Measurements from ENCODE around the gene PDZD2. TPM values are rescaled to one million over a fixed set of nuclear protein-coding genes. Genes with fewer than 3 reads are reported as not detected.

Gene PDZD2
- total RNA-seq, 1 experiment from 2014 or later, result 23.0 TPM

DNA sequence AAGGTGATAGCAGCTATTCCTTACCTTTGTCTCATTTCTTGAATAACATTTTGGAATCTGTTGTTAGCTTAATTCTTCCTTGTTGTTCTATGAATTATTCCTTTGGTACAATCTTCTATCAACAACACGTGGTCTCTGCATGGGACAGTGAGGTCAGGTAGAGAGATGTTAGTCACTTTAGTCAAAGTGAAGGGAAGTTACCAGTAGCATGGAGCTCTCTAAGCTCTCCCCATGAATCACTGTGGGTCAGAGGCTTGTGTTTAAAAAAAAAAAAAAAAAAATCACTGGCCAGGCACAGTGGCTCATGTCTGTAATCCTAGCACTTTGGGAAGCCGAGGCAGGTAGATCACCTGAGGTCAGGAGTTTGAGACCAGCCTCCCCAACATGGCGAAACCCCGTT, 419.2 kb downstream of the PDZD2 start:
- Mint-ChIP-seq H3K4me1 (ENCODE audit: insufficient read depth, unreplicated experiment) (peaks cover 28% of the 10 kb centered on the region), H3K36me3 (ENCODE audit: insufficient read depth, unreplicated experiment) (peaks cover 24% of the 10 kb centered on the region), H3K9me3 (ENCODE audit: unreplicated experiment) (no peaks in the 10 kb centered on the region), H3K4me3 (ENCODE audit: unreplicated experiment) (no peak overlapping the region), H3K27me3 (ENCODE audit: insufficient read depth, unreplicated experiment) (no peaks in the 10 kb centered on the region), H3K27ac (ENCODE audit: low read depth, unreplicated experiment) (peak overlapping the region; percentile 88)
- intact Hi-C loops (cut with micrococcal nuclease), result loop anchor here (2.0 to 5.0 kb wide), 3 partner anchors 29 to 121 kb away; no protein-coding TSS in a partner anchor
- TF ChIP-seq, protein P1, sequence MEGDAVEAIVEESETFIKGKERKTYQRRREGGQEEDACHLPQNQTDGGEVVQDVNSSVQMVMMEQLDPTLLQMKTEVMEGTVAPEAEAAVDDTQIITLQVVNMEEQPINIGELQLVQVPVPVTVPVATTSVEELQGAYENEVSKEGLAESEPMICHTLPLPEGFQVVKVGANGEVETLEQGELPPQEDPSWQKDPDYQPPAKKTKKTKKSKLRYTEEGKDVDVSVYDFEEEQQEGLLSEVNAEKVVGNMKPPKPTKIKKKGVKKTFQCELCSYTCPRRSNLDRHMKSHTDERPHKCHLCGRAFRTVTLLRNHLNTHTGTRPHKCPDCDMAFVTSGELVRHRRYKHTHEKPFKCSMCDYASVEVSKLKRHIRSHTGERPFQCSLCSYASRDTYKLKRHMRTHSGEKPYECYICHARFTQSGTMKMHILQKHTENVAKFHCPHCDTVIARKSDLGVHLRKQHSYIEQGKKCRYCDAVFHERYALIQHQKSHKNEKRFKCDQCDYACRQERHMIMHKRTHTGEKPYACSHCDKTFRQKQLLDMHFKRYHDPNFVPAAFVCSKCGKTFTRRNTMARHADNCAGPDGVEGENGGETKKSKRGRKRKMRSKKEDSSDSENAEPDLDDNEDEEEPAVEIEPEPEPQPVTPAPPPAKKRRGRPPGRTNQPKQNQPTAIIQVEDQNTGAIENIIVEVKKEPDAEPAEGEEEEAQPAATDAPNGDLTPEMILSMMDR (IDR thresholded peaks at IDR 0.05; ENCODE audit: unreplicated experiment), result no peak
- DNase-seq (ENCODE audit: unreplicated experiment), result peak; percentile 18
- ChIA-PET CTCF (interaction anchor here (0.6 to 1.9 kb wide), 9 partner anchors 10 to 249 kb away, joined by 3 to 5 read pairs (median 5); no protein-coding TSS in a partner anchor), POLR2A (interaction anchor here (1.0 to 3.1 kb wide), 7 partner anchors 11 to 203 kb away, joined by 3 to 18 read pairs (median 7); no protein-coding TSS in a partner anchor)
- BruUV-seq (replicated peaks), result no TSS peak

GRCh38 chr5:32058997-32059396, 420.1 kb downstream of the PDZD2 start:
- Mint-ChIP-seq H3K27me3 (ENCODE audit: insufficient read depth, unreplicated experiment) (no peaks in the 10 kb centered on the region), H3K4me1 (ENCODE audit: insufficient read depth, unreplicated experiment) (peaks cover 28% of the 10 kb centered on the region), H3K4me3 (ENCODE audit: unreplicated experiment) (no peak overlapping the region), H3K27ac (ENCODE audit: low read depth, unreplicated experiment) (peak overlapping the region; percentile 67), H3K9me3 (ENCODE audit: unreplicated experiment) (no peaks in the 10 kb centered on the region), H3K36me3 (ENCODE audit: insufficient read depth, unreplicated experiment) (peaks cover 29% of the 10 kb centered on the region)
- intact Hi-C loops (cut with micrococcal nuclease), result loop anchor here (2.0 to 5.0 kb wide), 3 partner anchors 30 to 122 kb away; no protein-coding TSS in a partner anchor
- POLR2A ChIA-PET, result interaction anchor here (0.6 to 3.1 kb wide), 15 partner anchors 12 to 1360 kb away, joined by 3 to 18 read pairs (median 6); no protein-coding TSS in a partner anchor
- CTCF ChIA-PET, result interaction anchor here (0.6 to 1.9 kb wide), 11 partner anchors 10 to 250 kb away, joined by 3 to 8 read pairs (median 5); no protein-coding TSS in a partner anchor
- DNase-seq (ENCODE audit: unreplicated experiment), result peak; percentile 21
- BruUV-seq (replicated peaks), result no TSS peak
- TF ChIP-seq, protein P1 (IDR thresholded peaks at IDR 0.05; ENCODE audit: unreplicated experiment), result no peak

GRCh38 chr5:32059761-32060530, 421.0 kb downstream of the PDZD2 start:
- Mint-ChIP-seq H3K4me3 (ENCODE audit: unreplicated experiment) (no peak overlapping the region), H3K27ac (ENCODE audit: low read depth, unreplicated experiment) (peak overlapping the region; percentile 67), H3K4me1 (ENCODE audit: insufficient read depth, unreplicated experiment) (peaks cover 28% of the 10 kb centered on the region), H3K9me3 (ENCODE audit: unreplicated experiment) (no peaks in the 10 kb centered on the region), H3K27me3 (ENCODE audit: insufficient read depth, unreplicated experiment) (no peaks in the 10 kb centered on the region), H3K36me3 (ENCODE audit: insufficient read depth, unreplicated experiment) (peaks cover 31% of the 10 kb centered on the region)
- no TSS peak for BruUV-seq (replicated peaks)
- peak; percentile 91 for DNase-seq (ENCODE audit: unreplicated experiment)
- intact Hi-C loops (cut with micrococcal nuclease), result loop anchor here (2.0 to 5.0 kb wide), 3 partner anchors 31 to 123 kb away; no protein-coding TSS in a partner anchor
- TF ChIP-seq, protein P1 (IDR thresholded peaks at IDR 0.05; ENCODE audit: unreplicated experiment), result no peak
- CTCF ChIA-PET, result interaction anchor here (1.0 to 1.9 kb wide), 7 partner anchors 11 to 236 kb away, joined by 3 to 7 read pairs (median 5); no protein-coding TSS in a partner anchor
- POLR2A ChIA-PET, result interaction anchor here (0.8 to 3.1 kb wide), 13 partner anchors 11 to 205 kb away, joined by 3 to 18 read pairs (median 6); no protein-coding TSS in a partner anchor

GRCh38 chr5:32061236-32061635, 422.3 kb downstream of the PDZD2 start:
- H3K4me1 Mint-ChIP-seq (ENCODE audit: insufficient read depth, unreplicated experiment), result peaks cover 25% of the 10 kb centered on the region
- no peak overlapping the region for H3K4me3 Mint-ChIP-seq (ENCODE audit: unreplicated experiment)
- intact Hi-C loops (cut with micrococcal nuclease), result no loop called here
- no peaks in the 10 kb centered on the region for H3K9me3 Mint-ChIP-seq (ENCODE audit: unreplicated experiment)
- TF ChIP-seq, protein P1 (IDR thresholded peaks at IDR 0.05; ENCODE audit: unreplicated experiment), result no peak
- DNase-seq (ENCODE audit: unreplicated experiment), result no peak
- POLR2A ChIA-PET, result no interaction called here
- H3K27ac Mint-ChIP-seq (ENCODE audit: low read depth, unreplicated experiment), result no peak overlapping the region
- no peaks in the 10 kb centered on the region for H3K27me3 Mint-ChIP-seq (ENCODE audit: insufficient read depth, unreplicated experiment)
- peaks cover 34% of the 10 kb centered on the region for H3K36me3 Mint-ChIP-seq (ENCODE audit: insufficient read depth, unreplicated experiment)
- CTCF ChIA-PET, result interaction anchor here (1.1 to 1.4 kb wide), 2 partner anchors 208 to 236 kb away, joined by 4 to 7 read pairs; no protein-coding TSS in a partner anchor
- no TSS peak for BruUV-seq (replicated peaks)
